Activated CD4-positive, CD25-positive, alpha-beta regulatory T cell (primary cell): Measurements from ENCODE around the gene STAG3.
"Not testable (repeated sequence)": the region's sequence is repeated elsewhere in the genome, so short reads cannot be mapped to it uniquely, and the experiment has no call there.

Experiments used
- DNase-seq, 4 experiments: peaks; one replicate each; lab custom pipeline; 2025; lab: John Stamatoyannopoulos, UW

Gene STAG3

GRCh38 chr7:100246865-100247137, 69.1 kb downstream of the STAG3 start:
- not testable (repeated sequence) for DNase-seq

- DNase-seq, result no peak
Observed at GRCh38 chr7:100247152-100247757, 69.5 kb downstream of the STAG3 start.

GRCh38 chr7:100248483-100248882, 70.8 kb downstream of the STAG3 start:
- no peak for DNase-seq

GRCh38 chr7:100257017-100257416, 79.3 kb downstream of the STAG3 start:
- no peak for DNase-seq

- DNase-seq, result not testable (repeated sequence)
Observed at GRCh38 chr7:100259984-100260383, 82.3 kb downstream of the STAG3 start.

GRCh38 chr7:100262896-100263295, 85.2 kb downstream of the STAG3 start:
- not testable (repeated sequence) for DNase-seq
